Heart left ventricle (tissue), 13 donors: Measurements from ENCODE around the gene TRIM17.

Source experiments
- POLR2A ChIP-seq, 2 donors: fragments of 450-650 bp; IDR thresholded peaks; one replicate each; pipeline ENCODE4 v1.6.1; 2017; ENCODE audit warnings: antibody characterized with exemption in 2 of 2, mild to moderate bottlenecking in 2 of 2, moderate library complexity in 2 of 2
- TF ChIP-seq, protein P1 (sequence below), 12 donors: fragments of 200-600 bp; sonication (generic) in 4 of 12; IDR thresholded peaks; one replicate each; pipeline versions ENCODE4 v1.5.0 to v1.8.0; 2018 to 2022; ENCODE audit warnings: antibody characterized with exemption in 12 of 12, mild to moderate bottlenecking in 5 of 12
- donor health status: ischemic (EF 13 %, LVEDD 7.1; RV severe dilation, severe dysfunction).
- donor health status: DM: no; HTN: yes; CAD: no.
- donor health status: DM: no; HTN: no; CAD: no.
- donor health status: ischemic (EF 25% LVEDD 6.9; RV normal size, moderate dysfunction).
- donor health status: ischemic (EF 25% LVEDD 5.7; RV mildly dilated, moderate dysfunction).
- donor health status: ischemic (EF 35%, LVEDD 5.7; RV mildly dilated, moderate dysfunction).
- donor health status: nonischemic (EF 11% LVEDD 7.7; RV severe dilation, severe dysfunction).
- donor health status: DM: yes; HTN: yes; CAD: no.
- donor health status: PGD.
- donor health status: ischemic (EF 29% LVEDD 5.4; RV normal size, mild dysfunction).
- donor health status: nonischemic (EF 23%, LVEDD 6.1; RV moderate dilation, normal function).

DNA sequence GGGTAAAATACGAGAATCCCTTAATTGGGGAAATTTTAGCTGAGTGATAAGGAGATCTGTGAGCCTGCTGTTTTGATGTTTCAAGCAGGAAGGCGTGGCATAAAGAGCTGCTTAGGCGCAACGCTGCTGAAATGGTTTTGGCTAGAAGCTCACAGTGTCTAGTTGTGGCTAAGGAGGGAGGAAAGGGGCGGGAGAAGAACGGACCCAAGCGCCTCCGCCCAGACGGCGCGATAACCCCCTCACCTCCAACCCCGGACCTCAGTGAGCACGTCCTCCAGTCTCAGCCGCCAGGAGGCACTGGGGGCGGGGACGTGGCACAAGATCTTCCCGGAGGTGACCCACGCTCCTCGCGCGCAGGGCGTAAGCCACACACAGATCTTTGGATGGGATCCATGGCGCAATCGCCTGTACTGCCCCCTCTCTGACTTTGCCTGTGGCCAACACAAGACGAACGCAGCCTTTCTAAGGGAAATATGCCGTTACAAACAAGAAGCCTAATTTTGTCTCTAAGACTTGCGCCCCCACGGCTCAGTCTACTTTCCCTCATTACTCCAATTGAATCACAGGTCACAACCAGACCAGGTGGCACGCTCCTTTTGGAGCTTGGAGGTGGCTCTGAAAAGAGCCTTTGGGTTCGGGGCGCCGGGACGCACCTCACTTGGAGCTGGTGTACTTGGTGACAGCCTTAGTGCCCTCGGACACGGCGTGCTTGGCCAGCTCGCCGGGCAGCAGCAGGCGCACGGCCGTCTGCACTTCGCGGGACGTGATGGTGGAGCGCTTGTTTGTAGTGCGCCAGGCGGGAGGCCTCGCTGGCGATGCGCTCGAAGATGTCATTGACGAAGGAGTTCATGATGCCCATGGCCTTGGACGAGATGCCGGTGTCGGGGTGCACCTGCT is 47.1 kb upstream of the TRIM17 start:
- TF ChIP-seq, protein P1, sequence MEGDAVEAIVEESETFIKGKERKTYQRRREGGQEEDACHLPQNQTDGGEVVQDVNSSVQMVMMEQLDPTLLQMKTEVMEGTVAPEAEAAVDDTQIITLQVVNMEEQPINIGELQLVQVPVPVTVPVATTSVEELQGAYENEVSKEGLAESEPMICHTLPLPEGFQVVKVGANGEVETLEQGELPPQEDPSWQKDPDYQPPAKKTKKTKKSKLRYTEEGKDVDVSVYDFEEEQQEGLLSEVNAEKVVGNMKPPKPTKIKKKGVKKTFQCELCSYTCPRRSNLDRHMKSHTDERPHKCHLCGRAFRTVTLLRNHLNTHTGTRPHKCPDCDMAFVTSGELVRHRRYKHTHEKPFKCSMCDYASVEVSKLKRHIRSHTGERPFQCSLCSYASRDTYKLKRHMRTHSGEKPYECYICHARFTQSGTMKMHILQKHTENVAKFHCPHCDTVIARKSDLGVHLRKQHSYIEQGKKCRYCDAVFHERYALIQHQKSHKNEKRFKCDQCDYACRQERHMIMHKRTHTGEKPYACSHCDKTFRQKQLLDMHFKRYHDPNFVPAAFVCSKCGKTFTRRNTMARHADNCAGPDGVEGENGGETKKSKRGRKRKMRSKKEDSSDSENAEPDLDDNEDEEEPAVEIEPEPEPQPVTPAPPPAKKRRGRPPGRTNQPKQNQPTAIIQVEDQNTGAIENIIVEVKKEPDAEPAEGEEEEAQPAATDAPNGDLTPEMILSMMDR (IDR thresholded peaks at IDR 0.05), result no peak
- no peak for TF ChIP-seq POLR2A (IDR thresholded peaks at IDR 0.05)
